Measurements from ENCODE around the gene NMBR. TPM values are rescaled to one million over a fixed set of nuclear protein-coding genes. Genes with fewer than 3 reads are reported as not detected.

NMBR gene
- total and polyA plus RNA-seq, 2 experiments from 2014 or later, result not detected

DNA sequence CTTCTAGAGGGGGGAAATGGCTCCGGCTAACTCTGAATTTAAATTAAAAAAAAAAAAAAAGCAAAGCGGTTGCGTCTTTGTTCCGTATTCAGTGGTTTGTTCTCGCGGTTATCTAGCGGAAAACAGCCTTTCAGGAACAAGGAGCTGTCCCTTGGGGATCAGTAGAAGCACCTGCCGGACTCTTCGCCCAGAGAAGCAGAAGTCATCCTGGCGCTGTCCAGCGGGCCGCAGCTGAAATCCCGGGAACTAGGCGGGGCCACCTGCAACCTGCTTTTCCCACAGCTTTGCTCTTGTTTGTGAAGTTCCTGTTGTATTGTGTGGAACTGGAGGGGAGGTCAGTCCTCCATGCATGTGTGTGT lies 58.1 kb downstream of the NMBR start:
- H2AFZ ChIP-seq, result no peak overlapping the region
- no peak overlapping the region for H3K4me3 ChIP-seq
- no peaks in the 10 kb centered on the region for H3K79me2 ChIP-seq (ENCODE audit: insufficient read depth)
- no peak overlapping the region for H3K27ac ChIP-seq
- H4K20me1 ChIP-seq (ENCODE audit: insufficient read depth), result no peaks in the 10 kb centered on the region
- H3K4me1 ChIP-seq (ENCODE audit: insufficient read depth), result no peaks in the 10 kb centered on the region
- H3K36me3 ChIP-seq (ENCODE audit: low read depth), result no peaks in the 10 kb centered on the region
- no peaks in the 10 kb centered on the region for H3K9me3 ChIP-seq (ENCODE audit: low read depth)
- H3K27me3 ChIP-seq (replicated peaks; ENCODE audit: insufficient read depth), result peaks cover 6% of the 10 kb centered on the region; the same call in 1 of the 2 replicates
- peak; percentile 66 for DNase-seq
- no peaks in the 10 kb centered on the region for H3F3A ChIP-seq (ENCODE audit: insufficient read depth)
- no peak overlapping the region for H3K4me2 ChIP-seq (ENCODE audit: unreplicated experiment)
- no peaks in the 10 kb centered on the region for H3K9me2 ChIP-seq (ENCODE audit: insufficient read depth)
- TF ChIP-seq EZH2phosphoT487 (IDR thresholded peaks at IDR 0.05; ENCODE audit: insufficient read depth, low read depth) (no peak), EZH2 (IDR thresholded peaks at IDR 0.05; ENCODE audit: insufficient read depth, poor library complexity, severe bottlenecking) (no peak)
- H3K9ac ChIP-seq, result no peak overlapping the region
- in situ Hi-C loops (cut with MboI), result no loop called here
- WGBS, 2 experiments (ENCODE audit: low coverage in 1 of 2, low lambda C conversion rate in 2 of 2, missing lambda C conversion rate in 2 of 2), result 4 to 8% methylated on average over 13 of the region's 14 CpGs

DNA sequence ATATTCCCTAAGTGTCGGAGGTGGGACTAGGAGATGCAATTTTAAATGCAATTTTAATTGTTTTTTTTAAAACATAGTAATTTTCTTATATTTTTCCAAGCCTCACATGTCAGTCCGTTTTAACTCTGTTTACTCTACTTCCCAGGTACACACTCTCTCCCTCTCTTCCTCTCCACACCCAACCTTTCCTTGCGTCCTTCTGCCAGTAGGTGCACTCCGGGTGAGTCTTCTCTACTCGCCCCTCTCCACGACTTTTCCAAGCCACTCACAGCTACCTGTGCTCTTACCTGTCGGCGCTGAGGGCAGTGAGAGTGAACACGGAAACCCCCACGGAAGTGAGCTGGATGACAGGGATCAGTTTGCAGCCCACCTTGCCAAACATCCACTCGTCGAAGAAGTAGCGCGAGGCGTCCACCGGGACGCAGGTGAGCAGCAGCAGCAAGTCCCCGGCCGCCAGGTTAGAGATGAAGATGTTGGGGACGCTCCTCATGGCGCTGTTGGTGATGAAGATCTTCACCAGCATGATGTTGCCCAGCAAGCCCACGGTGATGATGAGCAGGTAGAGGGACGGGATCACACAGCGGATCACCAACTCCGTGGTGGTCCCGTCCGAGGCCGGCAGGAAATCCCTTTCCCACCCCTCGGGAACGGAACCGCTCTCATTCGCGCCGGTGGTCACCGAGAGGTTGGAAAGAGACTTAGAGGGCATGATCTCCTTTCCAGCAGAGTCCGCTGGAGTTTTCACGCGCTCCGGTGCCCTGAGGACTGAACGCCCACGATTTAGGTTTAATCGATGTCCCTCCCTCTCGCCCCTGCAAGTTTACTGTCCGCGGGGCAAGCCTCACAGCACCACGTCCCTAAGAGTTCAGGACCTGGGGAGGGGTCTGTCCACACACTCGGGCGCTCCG lies 58.7 kb downstream of the NMBR start:
- DNase-seq, result no peak
- H3K4me1 ChIP-seq (ENCODE audit: insufficient read depth), result no peaks in the 10 kb centered on the region
- H4K20me1 ChIP-seq (ENCODE audit: insufficient read depth), result no peaks in the 10 kb centered on the region
- H3K9me3 ChIP-seq (ENCODE audit: low read depth), result no peaks in the 10 kb centered on the region
- H3K27me3 ChIP-seq (replicated peaks; ENCODE audit: insufficient read depth), result peaks cover 6% of the 10 kb centered on the region; the same call in 1 of the 2 replicates
- in situ Hi-C loops (cut with MboI), result no loop called here
- H3K27ac ChIP-seq, result no peak overlapping the region
- H3F3A ChIP-seq (ENCODE audit: insufficient read depth), result no peaks in the 10 kb centered on the region
- no peak overlapping the region for H2AFZ ChIP-seq
- no peaks in the 10 kb centered on the region for H3K9me2 ChIP-seq (ENCODE audit: insufficient read depth)
- no peaks in the 10 kb centered on the region for H3K79me2 ChIP-seq (ENCODE audit: insufficient read depth)
- H3K4me3 ChIP-seq, result no peak overlapping the region
- H3K9ac ChIP-seq, result no peak overlapping the region
- WGBS, 2 experiments (ENCODE audit: low coverage in 1 of 2, low lambda C conversion rate in 2 of 2, missing lambda C conversion rate in 2 of 2), result 24 to 28% methylated on average over 48 to 49 of the region's 49 CpGs
- TF ChIP-seq EZH2 (IDR thresholded peaks at IDR 0.05; ENCODE audit: insufficient read depth, poor library complexity, severe bottlenecking) (no peak), EZH2phosphoT487 (IDR thresholded peaks at IDR 0.05; ENCODE audit: insufficient read depth, low read depth) (no peak)
- no peaks in the 10 kb centered on the region for H3K36me3 ChIP-seq (ENCODE audit: low read depth)
- no peak overlapping the region for H3K4me2 ChIP-seq (ENCODE audit: unreplicated experiment)

DNA sequence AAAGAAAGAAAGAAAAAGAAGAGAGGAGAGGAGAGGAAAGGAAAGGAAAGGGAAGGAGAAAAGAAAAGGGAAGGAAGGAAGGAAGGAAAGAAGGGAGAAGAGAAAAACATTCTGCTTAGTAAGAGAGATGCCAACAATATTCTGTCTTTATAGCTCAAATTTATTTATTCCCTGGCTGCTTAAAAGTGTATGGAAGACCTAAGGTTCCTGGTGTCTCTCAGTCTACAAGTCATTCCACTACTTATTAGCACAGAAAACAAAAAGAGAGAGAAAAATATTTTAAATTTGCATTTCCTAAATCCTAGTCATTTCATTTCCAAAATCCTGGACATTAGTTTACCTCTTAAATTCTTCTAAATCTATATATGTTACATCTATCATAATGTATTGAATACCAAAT lies 67.8 kb downstream of the NMBR start:
- DNase-seq, result no peak
- Histone ChIP-seq H3K27ac (no peak overlapping the region), H3K4me3 (no peak overlapping the region)

DNA sequence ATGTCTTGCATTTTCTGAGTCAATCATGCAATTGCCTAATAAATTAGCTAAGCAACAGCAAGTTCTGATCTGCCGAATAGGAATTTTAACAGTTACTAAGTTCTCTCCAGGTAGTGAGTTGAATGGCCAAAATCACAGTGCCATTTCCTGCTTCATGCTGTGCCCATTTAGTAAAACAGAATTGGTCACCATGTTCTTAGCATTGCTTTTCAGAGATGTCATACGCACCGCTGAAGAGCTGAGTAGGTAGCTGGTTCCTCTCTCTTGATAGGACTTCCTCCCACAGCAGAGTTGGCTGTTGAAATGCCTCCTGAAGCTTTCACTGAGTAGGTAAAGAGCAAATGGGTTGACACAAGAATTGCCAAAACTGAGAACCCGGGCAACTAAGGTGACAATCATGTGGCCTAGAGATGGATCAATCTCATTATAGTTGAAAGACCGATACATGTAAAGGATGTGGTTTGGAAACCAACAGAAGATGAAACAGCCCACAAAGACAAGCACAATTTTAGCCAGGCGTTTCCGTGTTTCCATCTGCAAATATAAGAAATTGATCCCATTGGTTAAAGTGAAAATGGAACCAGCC lies 71.3 kb downstream of the NMBR start:
- no peak overlapping the region for H3K27ac ChIP-seq
- no peak overlapping the region for H3K4me3 ChIP-seq
- in situ Hi-C loops (cut with MboI), result no loop called here
- no peak for DNase-seq
- H3K9me3 ChIP-seq (ENCODE audit: low read depth), result no peaks in the 10 kb centered on the region
- no peaks in the 10 kb centered on the region; the same call in 1 of the 2 replicates for H3K9me2 ChIP-seq (ENCODE audit: insufficient read depth)
- H3K4me2 ChIP-seq (ENCODE audit: unreplicated experiment), result no peak overlapping the region
- H3K4me1 ChIP-seq (ENCODE audit: insufficient read depth), result no peaks in the 10 kb centered on the region
- no peak overlapping the region for H2AFZ ChIP-seq
- no peak overlapping the region for H3K9ac ChIP-seq
- H3K27me3 ChIP-seq (replicated peaks; ENCODE audit: insufficient read depth), result no peaks in the 10 kb centered on the region
- no peak for TF ChIP-seq EZH2phosphoT487 (IDR thresholded peaks at IDR 0.05; ENCODE audit: insufficient read depth, low read depth)
- no peak for TF ChIP-seq EZH2 (IDR thresholded peaks at IDR 0.05; ENCODE audit: insufficient read depth, poor library complexity, severe bottlenecking)
- H3K79me2 ChIP-seq (ENCODE audit: insufficient read depth), result no peaks in the 10 kb centered on the region
- no peaks in the 10 kb centered on the region for H4K20me1 ChIP-seq (ENCODE audit: insufficient read depth)
- no peaks in the 10 kb centered on the region for H3K36me3 ChIP-seq (ENCODE audit: low read depth)
- WGBS, 2 experiments (ENCODE audit: low coverage in 1 of 2, low lambda C conversion rate in 2 of 2, missing lambda C conversion rate in 2 of 2), result 76 to 78% methylated on average over 7 of the region's 7 CpGs
- no peaks in the 10 kb centered on the region for H3F3A ChIP-seq (ENCODE audit: insufficient read depth)

More for the DNA sequence above, 67.8 kb downstream of the NMBR start:
- no peaks in the 10 kb centered on the region for H4K20me1 ChIP-seq (ENCODE audit: insufficient read depth)
- H3K4me1 ChIP-seq (ENCODE audit: insufficient read depth), result no peaks in the 10 kb centered on the region
- H3K36me3 ChIP-seq (ENCODE audit: low read depth), result no peaks in the 10 kb centered on the region
- no peaks in the 10 kb centered on the region for H3F3A ChIP-seq (ENCODE audit: insufficient read depth)
- no peak for TF ChIP-seq EZH2 (IDR thresholded peaks at IDR 0.05; ENCODE audit: insufficient read depth, poor library complexity, severe bottlenecking)
- TF ChIP-seq EZH2phosphoT487 (IDR thresholded peaks at IDR 0.05; ENCODE audit: insufficient read depth, low read depth), result no peak
- H3K27me3 ChIP-seq (replicated peaks; ENCODE audit: insufficient read depth), result no peaks in the 10 kb centered on the region
- H3K79me2 ChIP-seq (ENCODE audit: insufficient read depth), result no peaks in the 10 kb centered on the region
- H2AFZ ChIP-seq, result no peak overlapping the region
- in situ Hi-C loops (cut with MboI), result no loop called here
- no peaks in the 10 kb centered on the region for H3K9me3 ChIP-seq (ENCODE audit: low read depth)
- H3K4me2 ChIP-seq (ENCODE audit: unreplicated experiment), result no peak overlapping the region
- H3K9me2 ChIP-seq (ENCODE audit: insufficient read depth), result no peaks in the 10 kb centered on the region; the same call in 1 of the 2 replicates
- H3K9ac ChIP-seq, result no peak overlapping the region
